ENCODE results near the gene EEFSEC.

The EEFSEC gene

GRCh38 chr3:128457937-128458336 is 304.7 kb downstream of the EEFSEC start:
- no peak for DNase-seq

Data from NCI-H1048 (cell line).